Body of pancreas (tissue), 4 donors: ENCODE measurements around the gene PTOV1.

Source experiments
- CTCF ChIP-seq, 7 experiments: fragments of 450-650 bp in 4 of 7; fragments of 200-600 bp in 3 of 7; sonication (generic) in 3 of 7; IDR thresholded peaks; one replicate each; pipeline ENCODE4 v1.5.1; 2016 to 2019; ENCODE audit warnings: antibody characterized with exemption in 7 of 7
- POLR2A ChIP-seq, 3 donors: fragments of 450-650 bp; IDR thresholded peaks; one replicate each; pipeline ENCODE4 v1.6.1; 2016; ENCODE audit warnings: antibody characterized with exemption in 3 of 3, mild to moderate bottlenecking in 2 of 3

GRCh38 chr19:49854378-49855263 lies 3.7 kb downstream of the PTOV1 start:
- TF ChIP-seq CTCF (IDR thresholded peaks at IDR 0.05): no peak
- TF ChIP-seq POLR2A (IDR thresholded peaks at IDR 0.05): no peak
